Activated CD8-positive, alpha-beta T cell treated with anti-CD3 and anti-CD28 coated beads for 36 hours (primary cell): Measurements from ENCODE around the gene C1orf35. TPM values are rescaled to one million over a fixed set of nuclear protein-coding genes. Genes with fewer than 3 reads are reported as not detected.
"Not testable (repeated sequence)": the region's sequence is repeated elsewhere in the genome, so short reads cannot be mapped to it uniquely, and the experiment has no call there.

ENCODE experiments used
- ATAC-seq: fragments of 200-7000 bp; cut with Tn5 transposase; one replicate; pipeline ENCODE4 v1.10.0; 2021; ENCODE audit warnings: mild to moderate bottlenecking, moderate library complexity
- CTCF ChIA-PET: fragments of 350-600 bp; sonication (Branson Sonifier 250); formaldehyde crosslinking; loops from one replicate; lab custom pipeline; 2021; ENCODE audit warnings: antibody characterized with exemption; lab: Charles Lee
- POLR2A ChIA-PET: fragments of 350-600 bp; sonication (Branson Sonifier 250); formaldehyde crosslinking; loops from one replicate; lab custom pipeline; 2021; ENCODE audit warnings: antibody characterized with exemption; lab: Charles Lee
- DNase-seq: peaks from one replicate; pipeline ENCODE4 v3.0.0-alpha.2; 2020
- H3K27ac Mint-ChIP-seq: one replicate; pipeline ENCODE4 v1.8.0; 2021; ENCODE audit warnings: mild to moderate bottlenecking, mixed read lengths
- H3K27me3 Mint-ChIP-seq: one replicate; pipeline ENCODE4 v1.8.0; 2021; ENCODE audit warnings: mixed read lengths
- H3K36me3 Mint-ChIP-seq: one replicate; pipeline ENCODE4 v1.8.0; 2021; ENCODE audit warnings: low read depth, mixed read lengths
- H3K4me1 Mint-ChIP-seq: one replicate; pipeline ENCODE4 v1.8.0; 2021; ENCODE audit warnings: low read depth, mixed read lengths
- H3K4me3 Mint-ChIP-seq: one replicate; pipeline ENCODE4 v1.8.0; 2021; ENCODE audit warnings: mild to moderate bottlenecking, moderate library complexity, mixed read lengths
- H3K9me3 Mint-ChIP-seq: one replicate; pipeline ENCODE4 v1.8.0; 2021; ENCODE audit warnings: mixed read lengths
- CTCF ChIP-seq: fragments of 200-600 bp; IDR thresholded peaks from one replicate; pipeline ENCODE4 v1.8.0; 2022; ENCODE audit warnings: antibody characterized with exemption, mild to moderate bottlenecking
- intact Hi-C: fragments of 100-400 bp; cut with micrococcal nuclease; formaldehyde crosslinking; loops from one replicate; pipeline ENCODE4 v1.10.0; 2022
- total RNA-seq, 2 experiments: library from RNA; stranded (reverse); gene quantifications; one replicate each; pipeline ENCODE4 v1.2.3, GENCODE V29; 2021

C1orf35 gene
- total RNA-seq, 2 experiments from 2014 or later, result 22.2 to 23.5 TPM

- no peak overlapping the region for H3K27ac Mint-ChIP-seq
- no peaks in the 10 kb centered on the region for H3K9me3 Mint-ChIP-seq
- DNase-seq (no peak), ATAC-seq (no peak)
- peaks cover 26% of the 10 kb centered on the region for H3K4me1 Mint-ChIP-seq
- intact Hi-C loops, result no loop called here
- ChIA-PET POLR2A (no interaction called here), CTCF (interaction anchor here (1.4 to 1.9 kb wide), 2 partner anchors 9 to 19 kb away, joined by 9 read pairs; no protein-coding TSS in a partner anchor)
- H3K36me3 Mint-ChIP-seq, result peaks cover 2% of the 10 kb centered on the region
- H3K27me3 Mint-ChIP-seq, result no peaks in the 10 kb centered on the region
- no peak for TF ChIP-seq CTCF
- no peak overlapping the region for H3K4me3 Mint-ChIP-seq
Measured at GRCh38 chr1:228112167-228112566, 9.0 kb upstream of the C1orf35 start.

- H3K27me3 Mint-ChIP-seq, H3K4me3 Mint-ChIP-seq, H3K36me3 Mint-ChIP-seq, H3K9me3 Mint-ChIP-seq, H3K27ac Mint-ChIP-seq, intact Hi-C loops, DNase-seq, ATAC-seq: not testable (repeated sequence)
- CTCF ChIA-PET, result interaction anchor here (0.8 kb wide), 1 partner anchor 10 kb away, joined by 4 read pairs; no protein-coding TSS in a partner anchor
- POLR2A ChIA-PET, result interaction anchor here (1.4 kb wide), 1 partner anchor 27 kb away, joined by 3 read pairs; no protein-coding TSS in a partner anchor
- peaks cover 28% of the 10 kb centered on the region for H3K4me1 Mint-ChIP-seq
Measured at GRCh38 chr1:228111315-228111714, 8.2 kb upstream of the C1orf35 start.

GRCh38 chr1:228110556-228110955 lies 7.4 kb upstream of the C1orf35 start:
- H3K4me1 Mint-ChIP-seq, result peaks cover 28% of the 10 kb centered on the region
- ATAC-seq (no peak), DNase-seq (no peak)
- H3K27ac Mint-ChIP-seq, result no peak overlapping the region
- H3K36me3 Mint-ChIP-seq, result peaks cover 7% of the 10 kb centered on the region
- TF ChIP-seq CTCF, result no peak
- no peaks in the 10 kb centered on the region for H3K27me3 Mint-ChIP-seq
- no peaks in the 10 kb centered on the region for H3K9me3 Mint-ChIP-seq
- ChIA-PET CTCF (interaction anchor here (0.8 to 3.1 kb wide), 2 partner anchors 11 to 20 kb away, joined by 4 to 15 read pairs; no protein-coding TSS in a partner anchor), POLR2A (interaction anchor here (1.3 to 2.0 kb wide), 7 partner anchors 8 to 55 kb away, joined by 3 to 8 read pairs (median 5); partner anchors contain the start of genes ARF1 and IBA57)
- H3K4me3 Mint-ChIP-seq, result peak overlapping the region; percentile 83
- intact Hi-C loops, result no loop called here

GRCh38 chr1:228109962-228110488 lies 6.9 kb upstream of the C1orf35 start:
- DNase-seq (peak; percentile 28), ATAC-seq (no peak)
- CTCF ChIA-PET, result interaction anchor here (3.1 kb wide), 1 partner anchor 21 kb away, joined by 15 read pairs; no protein-coding TSS in a partner anchor
- peak overlapping the region; percentile 83 for H3K4me3 Mint-ChIP-seq
- H3K9me3 Mint-ChIP-seq, result no peaks in the 10 kb centered on the region
- POLR2A ChIA-PET, result interaction anchor here (0.8 to 2.0 kb wide), 10 partner anchors 9 to 83 kb away, joined by 3 to 8 read pairs (median 4); partner anchors contain the start of genes ARF1 and IBA57
- H3K27me3 Mint-ChIP-seq, result no peaks in the 10 kb centered on the region
- peaks cover 7% of the 10 kb centered on the region for H3K36me3 Mint-ChIP-seq
- H3K27ac Mint-ChIP-seq, result peak overlapping the region; percentile 90
- no peak for TF ChIP-seq CTCF
- peaks cover 28% of the 10 kb centered on the region for H3K4me1 Mint-ChIP-seq
- intact Hi-C loops, result loop anchor here (1.0 kb wide), 1 partner anchor 56 kb away; no protein-coding TSS in a partner anchor

GRCh38 chr1:228109073-228109961 lies 6.2 kb upstream of the C1orf35 start, which contains the start of gene MRPL55:
TSS of gene MRPL55 (minus strand) at chr1:228109299. CDS start at chr1:228108260, 1,039 bp downstream.
- H3K4me1 Mint-ChIP-seq, result peaks cover 31% of the 10 kb centered on the region
- ATAC-seq, result peak; percentile 93
- no peaks in the 10 kb centered on the region for H3K9me3 Mint-ChIP-seq
- peak within 1 kb of the TSS; percentile 83 for H3K4me3 Mint-ChIP-seq
- peak within 1 kb of the TSS; percentile 90 for H3K27ac Mint-ChIP-seq
- CTCF ChIA-PET, result interaction anchor here (3.1 kb wide), 1 partner anchor 22 kb away, joined by 15 read pairs; no protein-coding TSS in a partner anchor
- peaks cover 7% of the 10 kb centered on the region for H3K36me3 Mint-ChIP-seq
- H3K27me3 Mint-ChIP-seq, result no peaks in the 10 kb centered on the region
- intact Hi-C loops, result loop anchor here (1.0 kb wide), 1 partner anchor 57 kb away; no protein-coding TSS in a partner anchor
- peak; percentile 99 for DNase-seq
- POLR2A ChIA-PET, result interaction anchor here (0.6 to 4.2 kb wide), 15 partner anchors 10 to 348 kb away, joined by 3 to 21 read pairs (median 4); partner anchors contain the start of genes ARF1 and IBA57
- no peak for TF ChIP-seq CTCF
